A673 (cell line): ENCODE data around the gene BAIAP2. TPM values are rescaled to one million over a fixed set of nuclear protein-coding genes. Genes with fewer than 3 reads are reported as not detected.
A peak's percentile ranks its signal among the peaks of the same experiment; 100 is the strongest.

ENCODE experiments used
- BruUV-seq: library from RNA; stranded (reverse); fragments of 400-500 nt; replicated peaks from 2 replicates; lab custom pipeline; 2021; lab: Mats Ljungman, UMichigan
- CTCF ChIA-PET: fragments of 300-600 bp; sonication (Branson Sonifier 250); formaldehyde crosslinking; loops from one replicate; lab custom pipeline; 2022; ENCODE audit warnings: antibody characterized with exemption; lab: Charles Lee
- POLR2A ChIA-PET: fragments of 300-600 bp; sonication (Branson Sonifier 250); formaldehyde crosslinking; loops from one replicate; lab custom pipeline; 2022; ENCODE audit warnings: antibody characterized with exemption; ENCODE audit not compliant: low non-redundant PET; lab: Charles Lee
- DNase-seq: peaks from one replicate; pipeline ENCODE4 v3.0.0-alpha.2; 2015; ENCODE audit warnings: low spot score
- H3K27ac ChIP-seq: fragments of 200-600 bp; sonication (generic); 2 replicates; pipeline ENCODE4 v1.5.1; 2016; ENCODE audit warnings: mixed run types, low read depth, mild to moderate bottlenecking, mixed read lengths, antibody characterized with exemption, low read length; ENCODE audit not compliant: poor library complexity, severe bottlenecking
- H3K27me3 ChIP-seq: fragments of 200-600 bp; sonication (generic); replicated peaks from 2 replicates; pipeline ENCODE4 v1.6.1; 2017; ENCODE audit warnings: mixed run types, low read depth, mild to moderate bottlenecking, mixed read lengths, antibody characterized with exemption, low read length; ENCODE audit not compliant: insufficient read depth, poor library complexity
- H3K36me3 ChIP-seq: fragments of 200-600 bp; sonication (generic); 2 replicates; pipeline ENCODE4 v1.6.1; 2016; ENCODE audit warnings: mixed run types, mild to moderate bottlenecking, mixed read lengths, antibody characterized with exemption, low read length; ENCODE audit not compliant: insufficient read depth, poor library complexity, severe bottlenecking
- H3K4me1 ChIP-seq: fragments of 200-600 bp; sonication (generic); 2 replicates; pipeline ENCODE4 v1.6.1; 2017; ENCODE audit warnings: mixed run types, mild to moderate bottlenecking, mixed read lengths, antibody characterized with exemption, low read length; ENCODE audit not compliant: insufficient read depth, poor library complexity, severe bottlenecking
- H3K4me3 ChIP-seq: fragments of 200-600 bp; sonication (generic); 2 replicates; pipeline ENCODE4 v1.5.1; 2016; ENCODE audit warnings: low read depth, mixed run types, mild to moderate bottlenecking, mixed read lengths, low read length; ENCODE audit not compliant: poor library complexity, severe bottlenecking
- H3K9me3 ChIP-seq: fragments of 200-600 bp; sonication (generic); 2 replicates; pipeline ENCODE4 v1.6.1; 2016; ENCODE audit warnings: mixed run types, low read depth, mild to moderate bottlenecking, mixed read lengths, antibody characterized with exemption, low read length; ENCODE audit not compliant: poor library complexity, severe bottlenecking
- CTCF ChIP-seq: fragments of 300-800, 200-600 bp; sonication (generic); conservative IDR thresholded peaks from 2 replicates; pipeline ENCODE4 v1.5.1; 2017; ENCODE audit warnings: low read depth, mild to moderate bottlenecking, antibody characterized with exemption, low read length, moderate library complexity, mixed read lengths
- EZH2 ChIP-seq: fragments of 200-600 bp; sonication (generic); IDR thresholded peaks from 2 replicates; pipeline ENCODE4 v1.6.1; 2017; ENCODE audit warnings: borderline replicate concordance, low read depth, mild to moderate bottlenecking, mixed read lengths, antibody characterized with exemption, low read length; ENCODE audit not compliant: poor library complexity, severe bottlenecking
- intact Hi-C: fragments of 100-400 bp; cut with micrococcal nuclease; formaldehyde crosslinking; loops from one replicate; pipeline ENCODE4 v1.10.0; 2022; ENCODE audit not compliant: unreplicated experiment
- total RNA-seq: library from RNA; stranded (reverse); gene quantifications from 2 replicates; pipeline ENCODE4 v1.2.3, GENCODE V29; 2021

BAIAP2 gene
- total RNA-seq, 1 experiment from 2014 or later, result 51.6 TPM

DNA sequence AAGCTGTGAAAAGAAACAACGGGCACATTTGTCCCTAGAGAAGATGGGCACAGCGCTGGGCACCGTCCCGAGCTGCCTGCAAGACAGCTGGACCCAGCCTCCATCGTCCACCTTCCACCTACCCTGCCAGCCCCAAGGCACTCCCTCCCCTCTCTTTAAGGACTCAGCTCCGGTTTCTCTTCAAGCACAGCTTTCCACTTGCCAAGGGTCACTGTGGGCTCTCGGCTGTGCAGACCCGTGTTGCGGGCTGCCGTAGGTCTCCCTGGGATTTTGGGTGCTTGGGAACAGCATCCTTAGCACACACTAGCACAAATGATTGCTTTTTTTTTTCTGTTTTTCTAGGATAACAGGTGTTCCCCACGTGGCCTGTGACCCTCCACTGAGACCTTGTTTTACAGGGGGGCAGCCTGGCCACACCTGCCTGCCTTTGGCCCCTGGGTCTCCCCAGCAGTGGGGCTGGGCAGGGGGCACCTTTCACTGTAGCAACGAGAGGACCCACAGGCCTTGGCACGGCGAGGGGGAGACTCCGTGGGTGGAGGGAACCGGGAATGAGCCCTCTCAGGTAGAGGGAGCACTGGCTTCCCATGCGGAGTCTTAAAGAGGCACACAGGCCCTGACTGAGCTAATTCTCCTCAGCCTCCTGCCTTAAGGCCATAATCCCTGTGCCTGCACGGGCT lies 41.9 kb upstream of the BAIAP2 start:
- Histone ChIP-seq H3K4me1 (peaks cover 3% of the 10 kb centered on the region), H3K9me3 (no peaks in the 10 kb centered on the region), H3K27me3 (no peaks in the 10 kb centered on the region), H3K36me3 (peaks cover 23% of the 10 kb centered on the region), H3K27ac (no peak overlapping the region), H3K4me3 (peak overlapping the region; percentile 98)
- TF ChIP-seq CTCF (no peak), EZH2 (no peak)
- BruUV-seq, result TSS peak; percentile 88
- ChIA-PET POLR2A (no interaction called here), CTCF (interaction anchor here (0.5 kb wide), 1 partner anchor 149 kb away, joined by 5 read pairs; no protein-coding TSS in a partner anchor)
- intact Hi-C loops, result no loop called here
- no peak for DNase-seq

DNA sequence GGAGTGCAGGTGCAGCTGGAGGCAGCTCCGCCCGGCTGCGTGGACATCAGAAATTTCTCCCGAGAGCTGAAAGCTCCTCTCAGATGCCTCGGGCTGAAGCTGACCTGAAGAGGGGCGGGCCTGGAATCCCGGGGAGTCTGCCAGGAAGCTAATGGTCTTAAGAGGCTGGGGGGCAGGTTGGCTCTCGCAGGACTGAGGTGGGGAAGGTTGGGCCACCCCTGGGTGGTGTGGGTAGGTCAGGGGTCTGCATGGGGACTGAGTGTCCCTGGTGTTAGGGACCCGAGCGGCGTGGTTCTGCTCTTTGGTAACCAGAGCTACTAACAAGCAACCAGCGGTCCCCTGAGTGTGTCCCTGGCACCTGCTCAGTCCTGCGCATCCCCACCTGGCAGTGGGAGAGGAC lies 39.8 kb upstream of the BAIAP2 start:
- no TSS peak for BruUV-seq
- H3K4me3 ChIP-seq, result no peak overlapping the region
- no peak overlapping the region for H3K27ac ChIP-seq
- no peaks in the 10 kb centered on the region for H3K9me3 ChIP-seq
- H3K27me3 ChIP-seq, result no peaks in the 10 kb centered on the region
- no peak for DNase-seq
- peaks cover 3% of the 10 kb centered on the region for H3K4me1 ChIP-seq
- H3K36me3 ChIP-seq, result peaks cover 23% of the 10 kb centered on the region
- CTCF ChIA-PET, result interaction anchor here (0.6 kb wide), 1 partner anchor 107 kb away, joined by 3 read pairs; no protein-coding TSS in a partner anchor
- POLR2A ChIA-PET, result no interaction called here
- no peak for TF ChIP-seq EZH2
- no peak for TF ChIP-seq CTCF
- intact Hi-C loops, result no loop called here

- Histone ChIP-seq H3K4me1 (peaks cover 3% of the 10 kb centered on the region), H3K36me3 (peaks cover 23% of the 10 kb centered on the region), H3K27me3 (no peaks in the 10 kb centered on the region), H3K9me3 (no peaks in the 10 kb centered on the region), H3K4me3 (no peak overlapping the region), H3K27ac (no peak overlapping the region)
- POLR2A ChIA-PET, result no interaction called here
- CTCF ChIA-PET, result no interaction called here
- no peak for TF ChIP-seq EZH2
- intact Hi-C loops, result no loop called here
- DNase-seq, result no peak
- BruUV-seq, result no TSS peak
Observed at GRCh38 chr17:80996422-80997305, 38.3 kb upstream of the BAIAP2 start.
